ENCODE results near the gene PSD. TPM values are rescaled to one million over a fixed set of nuclear protein-coding genes. Genes with fewer than 3 reads are reported as not detected.

Gene PSD
- total RNA-seq, 4 donors from 2014 or later = 88.0 to 268 (median 108) TPM

GRCh38 chr10:102395400-102396316 lies 22.9 kb downstream of the PSD start, which contains the start of gene NFKB2:
TSS of gene NFKB2 (plus strand) at chr10:102395705. CDS start at chr10:102395960, 255 bp downstream.
- 1% methylated on average over 21 of the region's 42 CpGs for WGBS
- TF ChIP-seq CTCF (IDR thresholded peaks at IDR 0.05) (no peak), POLR2A (IDR thresholded peaks at IDR 0.05; ENCODE audit: low read depth) (peak; percentile 76), POLR2AphosphoS5 (IDR thresholded peaks at IDR 0.05) (peak; percentile 90 to 93), EP300 (IDR thresholded peaks at IDR 0.05) (peak; percentile 43)
- Histone ChIP-seq H3K9me3 (no peaks in the 10 kb centered on the region), H3K27ac (replicated peaks in 1 of 4) (peak within 1 kb of the TSS; percentile 95 to 99 (median 98)), H3K4me1 (peaks cover 32 to 69% (median 65%) of the 10 kb centered on the region in 4 donors), H3K4me3 (peak within 1 kb of the TSS; percentile 70 to 88 (median 72)), H3K27me3 (no peaks in the 10 kb centered on the region), H3K36me3 (peaks cover 0 to 30% (median 25%) of the 10 kb centered on the region in 4 donors)
- intact Hi-C loops (cut with DNase I) = no loop called here
- DNase-seq (ENCODE audit: extremely low spot score) = peak; percentile 98

- intact Hi-C loops (cut with DNase I) = loop anchor here (1.0 to 5.0 kb wide), 4 partner anchors 27 to 187 kb away; no protein-coding TSS in a partner anchor
- 0% methylated on average over 10 of the region's 35 CpGs for WGBS
These were observed 23.7 kb downstream of the PSD start for GRCh38 chr10:102394801-102395399.

DNA sequence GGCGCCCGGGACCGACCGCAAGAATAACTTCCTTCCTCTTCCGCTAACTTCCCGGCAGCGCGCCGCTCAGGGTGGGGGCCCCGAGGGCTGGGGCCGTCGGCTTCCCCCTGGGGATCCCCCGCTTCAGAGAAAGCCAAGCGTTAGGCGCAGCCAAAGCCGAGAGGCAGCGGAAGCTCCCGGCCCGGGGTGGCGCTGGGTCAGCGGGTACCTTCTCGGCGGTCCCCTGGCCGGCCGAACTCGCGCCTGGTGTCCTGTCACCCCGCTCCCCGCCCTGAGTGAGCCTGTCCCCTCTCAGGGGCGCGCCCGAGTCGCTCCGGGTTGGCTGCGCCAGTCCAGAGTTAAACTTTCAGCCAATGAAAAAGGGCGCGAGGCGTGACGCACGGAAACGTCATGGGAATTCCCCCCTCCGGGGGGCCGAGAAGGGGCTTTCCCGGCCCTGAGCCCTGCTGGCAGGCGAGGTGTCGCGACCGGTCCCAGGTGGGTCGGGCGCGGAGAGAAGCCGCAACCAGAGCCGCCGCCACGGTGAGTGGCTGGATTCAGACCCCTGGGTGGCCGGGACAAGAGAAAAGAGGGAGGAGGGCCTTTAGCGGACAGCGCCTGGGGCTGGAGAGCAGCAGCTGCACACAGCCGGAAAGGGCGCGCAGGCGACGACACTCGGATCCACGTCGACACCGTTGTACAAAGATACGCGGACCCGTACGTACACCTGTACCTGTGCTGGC lies 24.3 kb downstream of the PSD start:
- no peaks in the 10 kb centered on the region for H3K9me3 ChIP-seq
- intact Hi-C loops (cut with DNase I) = loop anchor here (1.0 to 5.0 kb wide), 4 partner anchors 28 to 188 kb away; no protein-coding TSS in a partner anchor
- H3K27me3 ChIP-seq = no peaks in the 10 kb centered on the region
- peak overlapping the region; percentile 70 to 88 (median 72) for H3K4me3 ChIP-seq
- WGBS = under 1% methylated on average over 43 of the region's 71 CpGs
- peaks cover 0 to 24% (median 17%) of the 10 kb centered on the region in 4 donors for H3K36me3 ChIP-seq
- peaks cover 25 to 55% (median 52%) of the 10 kb centered on the region in 4 donors for H3K4me1 ChIP-seq
- peak overlapping the region; percentile 95 to 99 (median 98) for H3K27ac ChIP-seq (replicated peaks in 1 of 4)
- no peak for TF ChIP-seq EP300 (IDR thresholded peaks at IDR 0.05)
- peak; percentile 70 to 90 for TF ChIP-seq POLR2AphosphoS5 (IDR thresholded peaks at IDR 0.05)
- TF ChIP-seq CTCF (IDR thresholded peaks at IDR 0.05) = peak in 2 of 3 experiments; percentile 29 to 94
- TF ChIP-seq POLR2A (IDR thresholded peaks at IDR 0.05; ENCODE audit: low read depth) = peak; percentile 77
- peak; percentile 98 for DNase-seq (ENCODE audit: extremely low spot score)

More at GRCh38 chr10:102394801-102395399, 23.7 kb downstream of the PSD start:
- H3K27ac ChIP-seq (replicated peaks in 1 of 4) = peak overlapping the region; percentile 95 to 99 (median 98)
- DNase-seq (ENCODE audit: extremely low spot score) = no peak
- TF ChIP-seq POLR2AphosphoS5 (IDR thresholded peaks at IDR 0.05) (no peak), POLR2A (IDR thresholded peaks at IDR 0.05; ENCODE audit: low read depth) (no peak), EP300 (IDR thresholded peaks at IDR 0.05) (no peak), CTCF (IDR thresholded peaks at IDR 0.05) (no peak)
- H3K27me3 ChIP-seq = no peaks in the 10 kb centered on the region
- peaks cover 29 to 62% (median 58%) of the 10 kb centered on the region in 4 donors for H3K4me1 ChIP-seq
- peaks cover 0 to 24% (median 18%) of the 10 kb centered on the region in 4 donors for H3K36me3 ChIP-seq
- H3K4me3 ChIP-seq = peak overlapping the region; percentile 70 to 88 (median 72)
- H3K9me3 ChIP-seq = no peaks in the 10 kb centered on the region

- no peaks in the 10 kb centered on the region for H3K27me3 ChIP-seq
- intact Hi-C loops (cut with DNase I) = loop anchor here (1.0 to 5.0 kb wide), 4 partner anchors 29 to 189 kb away; no protein-coding TSS in a partner anchor
- H3K4me3 ChIP-seq = peak overlapping the region; percentile 70 to 88 (median 72)
- H3K4me1 ChIP-seq = peaks cover 20 to 48% (median 45%) of the 10 kb centered on the region in 4 donors
- peak overlapping the region; percentile 95 to 99 (median 98) for H3K27ac ChIP-seq (replicated peaks in 1 of 4)
- WGBS = 36% methylated on average over 27 of the region's 30 CpGs
- no peaks in the 10 kb centered on the region for H3K9me3 ChIP-seq
- DNase-seq (ENCODE audit: extremely low spot score) = no peak
- peaks cover 0 to 21% (median 17%) of the 10 kb centered on the region in 4 donors for H3K36me3 ChIP-seq
- TF ChIP-seq POLR2A (IDR thresholded peaks at IDR 0.05; ENCODE audit: low read depth) = no peak
- TF ChIP-seq EP300 (IDR thresholded peaks at IDR 0.05) = no peak
- peak in 2 of 3 experiments; percentile 95 to 96 for TF ChIP-seq CTCF (IDR thresholded peaks at IDR 0.05)
- TF ChIP-seq POLR2AphosphoS5 (IDR thresholded peaks at IDR 0.05) = no peak
These were observed 25.0 kb downstream of the PSD start for GRCh38 chr10:102393411-102394078.
